DMS79 treated with DMSO at 0.1 percent for 48 hours (cell line): Measurements from ENCODE around the gene HK1.
"Not testable (repeated sequence)": the region's sequence is repeated elsewhere in the genome, so short reads cannot be mapped to it uniquely, and the experiment has no call there.

Experiments used
- DNase-seq: peaks from one replicate; lab custom pipeline; 2025; lab: John Stamatoyannopoulos, UW

Gene HK1

GRCh38 chr10:69259547-69260243 is 18.6 kb upstream of the HK1 start:
- DNase-seq = no peak

GRCh38 chr10:69261184-69261583 is 17.1 kb upstream of the HK1 start:
- no peak for DNase-seq

GRCh38 chr10:69262292-69262751 is 16.0 kb upstream of the HK1 start:
- no peak for DNase-seq

- DNase-seq = no peak
Measured at GRCh38 chr10:69265521-69265920, 12.8 kb upstream of the HK1 start.

- no peak for DNase-seq
Measured at GRCh38 chr10:69268761-69269416, 9.4 kb upstream of the HK1 start.

GRCh38 chr10:69269761-69270160 is 8.5 kb upstream of the HK1 start:
- no peak for DNase-seq

GRCh38 chr10:69270990-69271389 is 7.3 kb upstream of the HK1 start:
- DNase-seq = no peak

- no peak for DNase-seq
Measured at GRCh38 chr10:69272624-69273023, 5.7 kb upstream of the HK1 start.

- no peak for DNase-seq
Measured at GRCh38 chr10:69275444-69275843, 2.9 kb upstream of the HK1 start.

- no peak for DNase-seq
Measured at GRCh38 chr10:69276503-69276902, 1.8 kb upstream of the HK1 start.

GRCh38 chr10:69279110-69279509 is 814 bp downstream of the HK1 start:
- no peak for DNase-seq

- DNase-seq = no peak
Measured at GRCh38 chr10:69281507-69282413, 3.5 kb downstream of the HK1 start.

- not testable (repeated sequence) for DNase-seq
Measured at GRCh38 chr10:69284402-69284801, 6.1 kb downstream of the HK1 start.

- no peak for DNase-seq
Measured at GRCh38 chr10:69285699-69286098, 7.4 kb downstream of the HK1 start.

GRCh38 chr10:69287181-69287580 is 8.9 kb downstream of the HK1 start:
- DNase-seq = no peak

- DNase-seq = no peak
Measured at GRCh38 chr10:69290993-69291392, 12.7 kb downstream of the HK1 start.

GRCh38 chr10:69292459-69292858 is 14.2 kb downstream of the HK1 start:
- DNase-seq = no peak

GRCh38 chr10:69295027-69295636 is 16.8 kb downstream of the HK1 start:
- no peak for DNase-seq

GRCh38 chr10:69303632-69304051 is 25.3 kb downstream of the HK1 start:
- DNase-seq = no peak

- DNase-seq = no peak
Measured at GRCh38 chr10:69306421-69306820, 28.1 kb downstream of the HK1 start.

- no peak for DNase-seq
Measured at GRCh38 chr10:69307434-69307833, 29.1 kb downstream of the HK1 start.

GRCh38 chr10:69308304-69308703 is 30.0 kb downstream of the HK1 start:
- DNase-seq = not testable (repeated sequence)
